ENCODE results near the gene C1orf35. TPM values are rescaled to one million over a fixed set of nuclear protein-coding genes. Genes with fewer than 3 reads are reported as not detected.
A peak's percentile ranks its signal among the peaks of the same experiment; 100 is the strongest.

C1orf35 gene
- total RNA-seq, 4 donors from 2014 or later = 8.5 to 21.3 (median 18.1) TPM

GRCh38 chr1:228139931-228140723, 37.0 kb upstream of the C1orf35 start, which contains the start of gene GUK1:
Gene GUK1, plus strand, starts transcription at chr1:228140279. Its CDS starts 24 bp downstream, at chr1:228140303.
- TF ChIP-seq CTCF (IDR thresholded peaks at IDR 0.05) (peak in 5 of 6 experiments; percentile 8 to 55 (median 44)), POLR2A (IDR thresholded peaks at IDR 0.05) (peak in 3 of 4 donors; percentile 98 to 99 (median 99))
- peak; percentile 100 for DNase-seq
- H3K9me3 ChIP-seq = no peaks in the 10 kb centered on the region
- intact Hi-C loops (cut with DNase I) = no loop called here
- H3K36me3 ChIP-seq = peaks cover 0 to 1% (median 0%) of the 10 kb centered on the region in 3 donors
- WGBS, 2 donors = 0% methylated on average over 9 of the region's 95 CpGs; no CpG with 5 or more reads in 1 of the 2 donors
- no peaks in the 10 kb centered on the region for H3K27me3 ChIP-seq
- peak within 1 kb of the TSS; percentile 98 to 100 (median 99) for H3K27ac ChIP-seq
- H3K4me1 ChIP-seq = peaks cover 39 to 52% (median 39%) of the 10 kb centered on the region in 3 donors
- H3K4me3 ChIP-seq = peak within 1 kb of the TSS; percentile 91 to 98 (median 94)

- WGBS, 2 donors = 23 to 46% methylated on average over 17 to 25 of the region's 30 CpGs
- H3K36me3 ChIP-seq = no peaks in the 10 kb centered on the region
- DNase-seq = no peak
- peak overlapping the region; percentile 91 to 98 (median 94) for H3K4me3 ChIP-seq
- peaks cover 32 to 45% (median 33%) of the 10 kb centered on the region in 3 donors for H3K4me1 ChIP-seq
- H3K27ac ChIP-seq = peak overlapping the region; percentile 98 to 100 (median 99)
- H3K27me3 ChIP-seq = no peaks in the 10 kb centered on the region
- intact Hi-C loops (cut with DNase I) = no loop called here
- H3K9me3 ChIP-seq = no peaks in the 10 kb centered on the region
- TF ChIP-seq POLR2A (IDR thresholded peaks at IDR 0.05) (no peak), CTCF (IDR thresholded peaks at IDR 0.05) (no peak)
Measured at GRCh38 chr1:228139406-228139930, 36.3 kb upstream of the C1orf35 start.

- no peaks in the 10 kb centered on the region for H3K27me3 ChIP-seq
- 41 to 58% methylated on average over 1 of the region's 1 CpG for WGBS, 2 donors
- intact Hi-C loops (cut with DNase I) = no loop called here
- TF ChIP-seq CTCF (IDR thresholded peaks at IDR 0.05) (no peak), POLR2A (IDR thresholded peaks at IDR 0.05) (no peak)
- no peaks in the 10 kb centered on the region for H3K36me3 ChIP-seq
- no peak overlapping the region for H3K27ac ChIP-seq
- H3K4me1 ChIP-seq = peaks cover 8 to 25% (median 8%) of the 10 kb centered on the region in 3 donors
- no peak overlapping the region for H3K4me3 ChIP-seq
- H3K9me3 ChIP-seq = no peaks in the 10 kb centered on the region
- no peak for DNase-seq
Measured at GRCh38 chr1:228136901-228137300, 33.8 kb upstream of the C1orf35 start.

- H3K27me3 ChIP-seq = peaks cover 0 to 7% (median 0%) of the 10 kb centered on the region in 4 donors
- no peak overlapping the region for H3K4me3 ChIP-seq
- TF ChIP-seq POLR2A (IDR thresholded peaks at IDR 0.05) = no peak
- intact Hi-C loops (cut with DNase I) = no loop called here
- no peak for DNase-seq
- H3K4me1 ChIP-seq = peaks cover 0 to 28% (median 6%) of the 10 kb centered on the region in 3 donors
- H3K9me3 ChIP-seq = no peaks in the 10 kb centered on the region
- H3K27ac ChIP-seq = no peak overlapping the region
- no peaks in the 10 kb centered on the region for H3K36me3 ChIP-seq
- WGBS, 2 donors = 88 to 95% methylated on average over 4 to 8 of the region's 12 CpGs
Measured at GRCh38 chr1:228134591-228134990, 31.5 kb upstream of the C1orf35 start.

GRCh38 chr1:228131766-228132165, 28.6 kb upstream of the C1orf35 start:
- no peak overlapping the region for H3K4me3 ChIP-seq
- 66 to 76% methylated on average over 2 of the region's 2 CpGs for WGBS, 2 donors

More at GRCh38 chr1:228131766-228132165, 28.6 kb upstream of the C1orf35 start:
- intact Hi-C loops (cut with DNase I) = no loop called here
- Histone ChIP-seq H3K27ac (peak overlapping the region; percentile 44 to 84 (median 71)), H3K9me3 (no peaks in the 10 kb centered on the region), H3K36me3 (no peaks in the 10 kb centered on the region), H3K27me3 (peaks cover 0 to 7% (median 0%) of the 10 kb centered on the region in 4 donors), H3K4me1 (peaks cover 0 to 24% (median 6%) of the 10 kb centered on the region in 3 donors)
- no peak for DNase-seq
- no peak for TF ChIP-seq POLR2A (IDR thresholded peaks at IDR 0.05)
- TF ChIP-seq CTCF (IDR thresholded peaks at IDR 0.05) = no peak
